ENCODE results near the gene TPST1. TPM values are rescaled to one million over a fixed set of nuclear protein-coding genes. Genes with fewer than 3 reads are reported as not detected.

TPST1 gene
- total RNA-seq, 4 donors from 2014 or later = 24.5 to 60.4 (median 28.2) TPM

GRCh38 chr7:66247380-66248078 is 42.4 kb downstream of the TPST1 start:
- WGBS, 2 donors = 92 to 96% methylated on average over 4 of the region's 4 CpGs
- no peak overlapping the region for H3K27ac ChIP-seq
- H3K27me3 ChIP-seq = no peaks in the 10 kb centered on the region
- TF ChIP-seq CTCF (IDR thresholded peaks at IDR 0.05) = no peak
- no peak for TF ChIP-seq POLR2A (IDR thresholded peaks at IDR 0.05)
- H3K4me3 ChIP-seq (replicated peaks in 1 of 3) = no peak overlapping the region
- no peak for DNase-seq
- no peaks in the 10 kb centered on the region for H3K9me3 ChIP-seq
- intact Hi-C loops (cut with DNase I) = no loop called here
- H3K36me3 ChIP-seq = no peaks in the 10 kb centered on the region
- no peaks in the 10 kb centered on the region for H3K4me1 ChIP-seq

GRCh38 chr7:66250711-66251110 is 45.6 kb downstream of the TPST1 start:
- H3K9me3 ChIP-seq = no peaks in the 10 kb centered on the region
- H3K36me3 ChIP-seq = no peaks in the 10 kb centered on the region
- peaks cover 0 to 4% of the 10 kb centered on the region in 2 donors for H3K4me1 ChIP-seq
- H3K27ac ChIP-seq = no peak overlapping the region
- H3K27me3 ChIP-seq = no peaks in the 10 kb centered on the region
- H3K4me3 ChIP-seq (replicated peaks in 1 of 3) = no peak overlapping the region
- intact Hi-C loops (cut with DNase I) = no loop called here
- no peak for DNase-seq
- 94 to 96% methylated on average over 3 of the region's 3 CpGs for WGBS, 2 donors
- no peak for TF ChIP-seq POLR2A (IDR thresholded peaks at IDR 0.05)
- no peak for TF ChIP-seq CTCF (IDR thresholded peaks at IDR 0.05)

GRCh38 chr7:66255534-66256100 is 50.5 kb downstream of the TPST1 start:
- intact Hi-C loops (cut with DNase I) = no loop called here
- H3K4me3 ChIP-seq (replicated peaks in 1 of 3) = no peak overlapping the region
- no peaks in the 10 kb centered on the region for H3K27me3 ChIP-seq
- DNase-seq = no peak
- no peaks in the 10 kb centered on the region for H3K9me3 ChIP-seq
- TF ChIP-seq CTCF (IDR thresholded peaks at IDR 0.05) = no peak
- no peaks in the 10 kb centered on the region for H3K36me3 ChIP-seq
- H3K4me1 ChIP-seq = peaks cover 6 to 11% of the 10 kb centered on the region in 2 donors
- H3K27ac ChIP-seq = no peak overlapping the region

- 44 to 64% methylated on average over 1 of the region's 1 CpG for WGBS, 2 donors
- Histone ChIP-seq H3K27me3 (no peaks in the 10 kb centered on the region), H3K4me1 (peaks cover 6 to 11% of the 10 kb centered on the region in 2 donors), H3K9me3 (no peaks in the 10 kb centered on the region), H3K4me3 (replicated peaks in 1 of 3) (no peak overlapping the region), H3K36me3 (no peaks in the 10 kb centered on the region), H3K27ac (no peak overlapping the region)
- no peak for DNase-seq
- TF ChIP-seq POLR2A (IDR thresholded peaks at IDR 0.05) (no peak), CTCF (IDR thresholded peaks at IDR 0.05) (no peak)
- intact Hi-C loops (cut with DNase I) = no loop called here
Measured at GRCh38 chr7:66256281-66256680, 51.1 kb downstream of the TPST1 start.

- Histone ChIP-seq H3K27me3 (no peaks in the 10 kb centered on the region), H3K4me3 (replicated peaks in 1 of 3) (no peak overlapping the region), H3K4me1 (peaks cover 12 to 19% of the 10 kb centered on the region in 2 donors), H3K36me3 (no peaks in the 10 kb centered on the region), H3K9me3 (no peaks in the 10 kb centered on the region), H3K27ac (no peak overlapping the region)
- intact Hi-C loops (cut with DNase I) = no loop called here
- 89 to 97% methylated on average over 4 of the region's 4 CpGs for WGBS, 2 donors
- no peak for DNase-seq
- TF ChIP-seq POLR2A (IDR thresholded peaks at IDR 0.05) = no peak
- no peak for TF ChIP-seq CTCF (IDR thresholded peaks at IDR 0.05)
Measured at GRCh38 chr7:66257481-66257880, 52.3 kb downstream of the TPST1 start.

Data from thyroid gland (tissue), 4 donors.